ENCODE results near the gene THOC6. TPM values are rescaled to one million over a fixed set of nuclear protein-coding genes. Genes with fewer than 3 reads are reported as not detected.

The THOC6 gene
- 18.0 and 30.1 TPM in 2 replicates for total RNA-seq

GRCh38 chr16:3023669-3024478 is at the start of gene THOC6, which contains the start of gene HCFC1R1:
Gene THOC6 (plus strand): TSS chr16:3024035. CDS start chr16:3024327, 292 bp downstream.
Gene HCFC1R1 (minus strand): TSS chr16:3023942. CDS start chr16:3023941, 1 bp downstream.

GRCh38 chr16:2980227-2981176 is 43.3 kb upstream of the THOC6 start, which contains the start of gene PKMYT1:
Gene PKMYT1 (minus strand): TSS chr16:2980446. CDS start chr16:2979657, 789 bp downstream.

GRCh38 chr16:3012828-3013420 is 10.9 kb upstream of the THOC6 start, which contains the start of gene CLDN9:
Gene CLDN9 (plus strand): TSS chr16:3012923. CDS start chr16:3013363, 440 bp downstream.

GRCh38 chr16:3017794-3018506 is 5.9 kb upstream of the THOC6 start, which contains the start of gene CLDN6:
Gene CLDN6 (minus strand): TSS chr16:3018183. CDS start chr16:3016021, 2,162 bp downstream.

GRCh38 chr16:3020247-3020603 is 3.6 kb upstream of the THOC6 start, which contains the start of gene TNFRSF12A:
Gene TNFRSF12A (plus strand): TSS chr16:3020368. CDS start chr16:3020398, 30 bp downstream.

GRCh38 chr16:3036726-3037315 is 13.0 kb downstream of the THOC6 start, which contains the start of gene BICDL2:
Gene BICDL2 (minus strand): TSS chr16:3036944. CDS start chr16:3035496, 1,448 bp downstream.

GRCh38 chr16:3045758-3046640 is 22.2 kb downstream of the THOC6 start, which contains the start of gene MMP25:
Gene MMP25 (plus strand): TSS chr16:3046561. CDS start chr16:3046918, 357 bp downstream.

GRCh38 chr16:3065069-3065741 is 41.4 kb downstream of the THOC6 start, which contains the start of gene IL32:
Gene IL32 (plus strand): TSS chr16:3065640. CDS start chr16:3065812, 172 bp downstream.

Other genes with a start within 250 kb of the THOC6 start
- gene ELOB, start 246.8 kb upstream of the THOC6 start, total RNA-seq = 323 and 366 TPM in 2 replicates
- gene PRSS33, start 236.5 kb upstream of the THOC6 start, total RNA-seq = not detected in 2 replicates
- not detected in 2 replicates for gene PRSS41, start 225.6 kb upstream of the THOC6 start, total RNA-seq
- gene PRSS21, start 206.8 kb upstream of the THOC6 start, total RNA-seq = 1.7 TPM in 2 replicates
- gene ZG16B, start 193.7 kb upstream of the THOC6 start, total RNA-seq = 2.5 and 3.8 TPM in 2 replicates
- gene PRSS22, start 165.9 kb upstream of the THOC6 start, total RNA-seq = under 0.01 TPM in 1 of 2 replicates, not detected in the other
- 45.1 and 91.6 TPM in 2 replicates for gene FLYWCH2, start 140.8 kb upstream of the THOC6 start, total RNA-seq
- gene FLYWCH1, start 112.1 kb upstream of the THOC6 start, total RNA-seq = 38.3 and 41.2 TPM in 2 replicates
- gene KREMEN2, start 59.8 kb upstream of the THOC6 start, total RNA-seq = under 0.01 TPM in 1 of 2 replicates, not detected in the other
- 1.7 and 8.1 TPM in 2 replicates for gene PAQR4, start 54.7 kb upstream of the THOC6 start, total RNA-seq
- 0.56 and 12.8 TPM in 2 replicates for gene PKMYT1, start 43.6 kb upstream of the THOC6 start, total RNA-seq
- not detected in 2 replicates for gene CLDN9, start 11.1 kb upstream of the THOC6 start, total RNA-seq
- gene CLDN6, start 5.9 kb upstream of the THOC6 start, total RNA-seq = 0.19 TPM in 1 of 2 replicates, not detected in the other
- gene TNFRSF12A, start 3.7 kb upstream of the THOC6 start, total RNA-seq = 258 and 401 TPM in 2 replicates
- gene HCFC1R1, start 93 bp upstream of the THOC6 start, total RNA-seq = 7.1 and 10.4 TPM in 2 replicates
- 0.38 and 0.56 TPM in 2 replicates for gene BICDL2, start 12.9 kb downstream of the THOC6 start, total RNA-seq
- gene MMP25, start 22.5 kb downstream of the THOC6 start, total RNA-seq = under 0.01 TPM in 1 of 2 replicates, not detected in the other
- gene IL32, start 41.6 kb downstream of the THOC6 start, total RNA-seq = 7.1 and 32.4 TPM in 2 replicates
- gene ZSCAN10, start 75.3 kb downstream of the THOC6 start, total RNA-seq = not detected in 2 replicates
- 12.5 and 13.8 TPM in 2 replicates for gene ZNF205, start 88.6 kb downstream of the THOC6 start, total RNA-seq
- gene ZNF213, start 111.0 kb downstream of the THOC6 start, total RNA-seq = 5.1 and 5.9 TPM in 2 replicates
- not detected in 2 replicates for gene OR1F1, start 164.2 kb downstream of the THOC6 start, total RNA-seq
- 9.3 and 11.1 TPM in 2 replicates for gene ZNF200, start 211.1 kb downstream of the THOC6 start, total RNA-seq
- gene MEFV, start 232.6 kb downstream of the THOC6 start, total RNA-seq = under 0.01 TPM in 1 of 2 replicates, not detected in the other

All from regular cardiac myocyte (primary cell).